ENCODE data around the gene EXOSC9.

- TF ChIP-seq SIN3A (IDR thresholded peaks at IDR 0.05; ENCODE audit: borderline replicate concordance, insufficient read depth, low read depth, low read length), result no peak
- no peak for TF ChIP-seq CTCF (IDR thresholded peaks at IDR 0.05)
Observed at GRCh38 chr4:121827853-121828252, 26.7 kb downstream of the EXOSC9 start.

Measured in Panc1 (cell line).